ENCODE results near the gene RPSA.

- peak; percentile 84 to 93 for TF ChIP-seq POLR2A (IDR thresholded peaks at IDR 0.05)
- peak in 3 of 4 experiments; percentile 8 to 44 (median 29) for TF ChIP-seq CTCF (IDR thresholded peaks at IDR 0.05)
Measured at GRCh38 chr3:39383881-39384664, 22.4 kb upstream of the RPSA start.
